GM12872 (cell line): Measurements from ENCODE around the gene MRAP2.

ENCODE experiments used
- CTCF ChIP-seq: IDR thresholded peaks from 3 replicates; pipeline ENCODE4 v1.5.1; 2011; ENCODE audit warnings: low read depth, mild to moderate bottlenecking, low read length, moderate library complexity; ENCODE audit not compliant: insufficient read depth

The MRAP2 gene

GRCh38 chr6:84035484-84035883 is 1.9 kb downstream of the MRAP2 start:
- no peak for TF ChIP-seq CTCF

GRCh38 chr6:84037425-84038089 is 4.0 kb downstream of the MRAP2 start:
- no peak for TF ChIP-seq CTCF

GRCh38 chr6:84042603-84043002 is 9.0 kb downstream of the MRAP2 start:
- TF ChIP-seq CTCF, result no peak

- no peak for TF ChIP-seq CTCF
Measured at GRCh38 chr6:84043555-84043954, 10.0 kb downstream of the MRAP2 start.

- TF ChIP-seq CTCF, result no peak
Measured at GRCh38 chr6:84046755-84047154, 13.2 kb downstream of the MRAP2 start.

GRCh38 chr6:84048588-84048987 is 15.0 kb downstream of the MRAP2 start:
- no peak for TF ChIP-seq CTCF

- no peak for TF ChIP-seq CTCF
Measured at GRCh38 chr6:84050408-84050807, 16.8 kb downstream of the MRAP2 start.
